ENCODE measurements around the gene MCC.
"Not testable (repeated sequence)": the region's sequence is repeated elsewhere in the genome, so short reads cannot be mapped to it uniquely, and the experiment has no call there.

The MCC gene

GRCh38 chr5:113490317-113490716, 2.1 kb upstream of the MCC start:
- DNase-seq (ENCODE audit: low read depth): no peak

- DNase-seq (ENCODE audit: low read depth): no peak
Measured at GRCh38 chr5:113489299-113489698, 1.0 kb upstream of the MCC start.

- DNase-seq (ENCODE audit: low read depth): no peak
Measured at GRCh38 chr5:113488645-113489184, 462 bp upstream of the MCC start.

- no peak for DNase-seq (ENCODE audit: low read depth)
Measured at GRCh38 chr5:113487416-113487780, 855 bp downstream of the MCC start.

- no peak for DNase-seq (ENCODE audit: low read depth)
Measured at GRCh38 chr5:113480243-113480642, 8.0 kb downstream of the MCC start.

- DNase-seq (ENCODE audit: low read depth): no peak
Measured at GRCh38 chr5:113478691-113479090, 9.6 kb downstream of the MCC start.

GRCh38 chr5:113474100-113474728, 14.0 kb downstream of the MCC start:
- no peak for DNase-seq (ENCODE audit: low read depth)

GRCh38 chr5:113463032-113463431, 25.2 kb downstream of the MCC start:
- DNase-seq (ENCODE audit: low read depth): no peak

GRCh38 chr5:113457106-113457505, 31.1 kb downstream of the MCC start:
- not testable (repeated sequence) for DNase-seq (ENCODE audit: low read depth)

GRCh38 chr5:113452941-113453340, 35.3 kb downstream of the MCC start:
- no peak for DNase-seq (ENCODE audit: low read depth)

GRCh38 chr5:113451797-113452196, 36.5 kb downstream of the MCC start:
- DNase-seq (ENCODE audit: low read depth): no peak

GRCh38 chr5:113450929-113451328, 37.3 kb downstream of the MCC start:
- no peak for DNase-seq (ENCODE audit: low read depth)

- DNase-seq (ENCODE audit: low read depth): no peak
Measured at GRCh38 chr5:113450462-113450861, 37.8 kb downstream of the MCC start.

GRCh38 chr5:113448252-113448651, 40.0 kb downstream of the MCC start:
- no peak for DNase-seq (ENCODE audit: low read depth)

GRCh38 chr5:113447498-113448050, 40.7 kb downstream of the MCC start:
- no peak for DNase-seq (ENCODE audit: low read depth)

GRCh38 chr5:113446358-113446927, 41.8 kb downstream of the MCC start:
- no peak for DNase-seq (ENCODE audit: low read depth)

- no peak for DNase-seq (ENCODE audit: low read depth)
Measured at GRCh38 chr5:113437111-113437510, 51.1 kb downstream of the MCC start.

- DNase-seq (ENCODE audit: low read depth): no peak
Measured at GRCh38 chr5:113435575-113435974, 52.7 kb downstream of the MCC start.

- DNase-seq (ENCODE audit: low read depth): no peak
Measured at GRCh38 chr5:113434889-113435288, 53.4 kb downstream of the MCC start, which contains the start of gene TSSK1B. TSS of gene TSSK1B (minus strand) at chr5:113434989. CDS start at chr5:113434839, 150 bp downstream.

GRCh38 chr5:113433862-113434612, 54.2 kb downstream of the MCC start:
- DNase-seq (ENCODE audit: low read depth): no peak

- no peak for DNase-seq (ENCODE audit: low read depth)
Measured at GRCh38 chr5:113433071-113433470, 55.2 kb downstream of the MCC start.

- no peak for DNase-seq (ENCODE audit: low read depth)
Measured at GRCh38 chr5:113427871-113428574, 60.2 kb downstream of the MCC start.
